ENCODE data around the gene MAP3K13.

DNA sequence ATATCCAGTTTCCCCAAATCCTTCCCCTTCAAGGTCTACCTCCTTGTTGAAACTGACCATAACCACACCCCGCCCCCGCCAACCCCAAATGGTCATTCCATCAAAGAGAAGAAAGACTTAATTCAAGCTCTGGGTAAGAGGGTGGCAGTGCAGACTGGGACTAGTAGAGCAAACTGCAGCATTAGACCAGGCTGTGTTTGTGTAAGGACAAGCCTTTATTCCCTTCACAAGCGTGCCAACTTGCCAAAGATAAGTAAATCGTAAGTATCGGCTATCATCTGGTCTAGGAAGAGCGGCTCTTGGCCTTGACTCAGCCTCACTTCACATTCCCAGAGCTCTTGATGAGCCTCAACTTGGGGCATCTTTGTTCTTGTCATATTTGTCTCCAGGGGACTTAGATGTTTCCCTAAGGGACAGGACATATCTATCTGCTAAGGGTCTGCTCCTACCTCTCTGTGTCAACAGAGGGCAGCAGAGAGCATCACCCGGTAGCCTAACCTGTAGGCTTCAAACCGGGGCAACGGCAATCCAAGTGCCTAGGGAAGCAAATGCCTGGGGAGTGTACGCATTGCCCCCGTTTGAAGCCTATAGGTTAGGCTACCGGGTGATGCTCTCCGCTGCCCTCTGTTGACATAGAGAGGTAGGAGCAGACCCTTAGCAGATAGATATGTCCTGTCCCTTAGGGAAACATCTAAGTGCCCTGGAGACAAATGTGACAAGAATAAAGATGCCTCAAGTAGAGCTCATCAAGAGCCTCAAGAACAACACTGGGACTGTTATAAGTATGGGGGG is 8.9 kb upstream of the MAP3K13 start:
- TF ChIP-seq POLR2AphosphoS5 (IDR thresholded peaks at IDR 0.05) (no peak), POLR2A (IDR thresholded peaks at IDR 0.05) (no peak), EP300 (IDR thresholded peaks at IDR 0.05) (no peak)
- TF ChIP-seq, protein P1, sequence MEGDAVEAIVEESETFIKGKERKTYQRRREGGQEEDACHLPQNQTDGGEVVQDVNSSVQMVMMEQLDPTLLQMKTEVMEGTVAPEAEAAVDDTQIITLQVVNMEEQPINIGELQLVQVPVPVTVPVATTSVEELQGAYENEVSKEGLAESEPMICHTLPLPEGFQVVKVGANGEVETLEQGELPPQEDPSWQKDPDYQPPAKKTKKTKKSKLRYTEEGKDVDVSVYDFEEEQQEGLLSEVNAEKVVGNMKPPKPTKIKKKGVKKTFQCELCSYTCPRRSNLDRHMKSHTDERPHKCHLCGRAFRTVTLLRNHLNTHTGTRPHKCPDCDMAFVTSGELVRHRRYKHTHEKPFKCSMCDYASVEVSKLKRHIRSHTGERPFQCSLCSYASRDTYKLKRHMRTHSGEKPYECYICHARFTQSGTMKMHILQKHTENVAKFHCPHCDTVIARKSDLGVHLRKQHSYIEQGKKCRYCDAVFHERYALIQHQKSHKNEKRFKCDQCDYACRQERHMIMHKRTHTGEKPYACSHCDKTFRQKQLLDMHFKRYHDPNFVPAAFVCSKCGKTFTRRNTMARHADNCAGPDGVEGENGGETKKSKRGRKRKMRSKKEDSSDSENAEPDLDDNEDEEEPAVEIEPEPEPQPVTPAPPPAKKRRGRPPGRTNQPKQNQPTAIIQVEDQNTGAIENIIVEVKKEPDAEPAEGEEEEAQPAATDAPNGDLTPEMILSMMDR (IDR thresholded peaks at IDR 0.05), result peak in 3 of 4 experiments; percentile 27 to 51 (median 31)

Data from sigmoid colon (tissue), 4 donors.